ENCODE results near the gene HMX1. TPM values are rescaled to one million over a fixed set of nuclear protein-coding genes. Genes with fewer than 3 reads are reported as not detected.

Gene HMX1
- total RNA-seq, 1 donor from 2014 or later, result not detected

DNA sequence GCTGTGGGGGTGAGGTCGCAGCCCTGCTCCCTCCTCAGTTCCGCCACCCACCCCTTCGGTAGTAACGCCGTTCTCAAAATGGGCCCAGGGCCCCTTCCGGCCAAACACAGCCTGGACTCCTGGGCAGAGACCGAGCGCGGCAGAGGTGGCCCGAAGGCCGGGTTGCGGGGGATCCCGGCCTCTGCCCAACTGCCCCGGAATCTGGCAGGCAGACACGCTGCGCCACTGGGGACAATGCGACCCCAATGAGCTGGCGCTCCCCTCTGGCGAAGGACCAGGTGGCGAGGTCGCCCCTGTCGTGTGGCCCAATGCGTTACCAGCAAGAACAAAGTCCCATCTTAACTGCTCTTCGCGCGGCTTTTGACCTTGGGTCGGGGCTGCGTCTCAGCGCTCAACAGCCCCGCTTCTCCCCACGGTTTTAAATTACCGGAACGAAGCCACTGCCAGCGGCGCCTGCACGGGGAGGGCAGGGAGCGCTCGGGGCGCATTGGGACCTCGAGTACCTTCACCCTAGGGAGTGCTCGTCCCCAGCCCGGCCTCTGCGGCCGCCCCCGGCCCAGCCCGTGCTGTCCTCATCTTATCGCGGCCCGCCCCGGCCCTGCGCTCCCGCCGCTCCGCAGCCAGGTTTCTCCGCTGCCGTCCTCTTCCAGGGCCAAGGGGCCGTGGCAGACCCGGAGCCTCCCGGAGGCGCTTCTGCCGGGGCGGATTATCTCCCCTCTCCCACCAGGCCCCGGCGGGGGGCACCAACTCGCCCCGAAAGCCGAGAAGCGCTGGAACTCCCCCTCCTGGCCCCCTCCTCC lies 22.2 kb upstream of the HMX1 start:
- intact Hi-C loops (cut with DNase I), result no loop called here
- H3K9me3 ChIP-seq, result no peaks in the 10 kb centered on the region
- peaks cover 13% of the 10 kb centered on the region for H3K27me3 ChIP-seq
- TF ChIP-seq, protein P1, sequence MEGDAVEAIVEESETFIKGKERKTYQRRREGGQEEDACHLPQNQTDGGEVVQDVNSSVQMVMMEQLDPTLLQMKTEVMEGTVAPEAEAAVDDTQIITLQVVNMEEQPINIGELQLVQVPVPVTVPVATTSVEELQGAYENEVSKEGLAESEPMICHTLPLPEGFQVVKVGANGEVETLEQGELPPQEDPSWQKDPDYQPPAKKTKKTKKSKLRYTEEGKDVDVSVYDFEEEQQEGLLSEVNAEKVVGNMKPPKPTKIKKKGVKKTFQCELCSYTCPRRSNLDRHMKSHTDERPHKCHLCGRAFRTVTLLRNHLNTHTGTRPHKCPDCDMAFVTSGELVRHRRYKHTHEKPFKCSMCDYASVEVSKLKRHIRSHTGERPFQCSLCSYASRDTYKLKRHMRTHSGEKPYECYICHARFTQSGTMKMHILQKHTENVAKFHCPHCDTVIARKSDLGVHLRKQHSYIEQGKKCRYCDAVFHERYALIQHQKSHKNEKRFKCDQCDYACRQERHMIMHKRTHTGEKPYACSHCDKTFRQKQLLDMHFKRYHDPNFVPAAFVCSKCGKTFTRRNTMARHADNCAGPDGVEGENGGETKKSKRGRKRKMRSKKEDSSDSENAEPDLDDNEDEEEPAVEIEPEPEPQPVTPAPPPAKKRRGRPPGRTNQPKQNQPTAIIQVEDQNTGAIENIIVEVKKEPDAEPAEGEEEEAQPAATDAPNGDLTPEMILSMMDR (IDR thresholded peaks at IDR 0.05), result no peak
- no peak overlapping the region for H3K27ac ChIP-seq
- no peaks in the 10 kb centered on the region for H3K4me1 ChIP-seq
- H3K36me3 ChIP-seq, result no peaks in the 10 kb centered on the region
- DNase-seq (ENCODE audit: low spot score in 2 of 2), result no peak
- H3K4me3 ChIP-seq, result no peak overlapping the region

DNA sequence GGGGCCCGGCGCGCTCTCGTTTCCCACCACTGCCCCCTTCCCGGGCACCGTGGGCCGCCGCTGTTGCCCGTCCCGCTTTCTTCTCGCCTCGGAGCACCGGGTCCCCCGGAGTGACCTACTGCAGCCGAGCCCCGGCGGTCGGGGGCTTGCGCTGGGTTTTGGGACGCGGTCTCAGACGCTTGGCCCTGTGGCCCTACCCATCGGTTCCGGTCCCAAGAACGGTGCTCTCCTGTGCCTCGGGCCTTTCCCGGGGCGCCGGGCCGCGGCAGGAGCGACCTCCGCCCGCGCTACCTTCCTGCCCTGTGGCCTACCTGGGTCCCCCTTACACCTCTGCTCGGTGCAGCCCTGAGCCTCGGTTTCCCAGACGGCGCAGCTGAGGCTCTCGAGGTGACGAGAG lies 21.6 kb upstream of the HMX1 start:
- no peaks in the 10 kb centered on the region for H3K9me3 ChIP-seq
- no peaks in the 10 kb centered on the region for H3K4me1 ChIP-seq
- DNase-seq (ENCODE audit: low spot score in 2 of 2), result no peak
- intact Hi-C loops (cut with DNase I), result no loop called here
- H3K4me3 ChIP-seq, result no peak overlapping the region
- TF ChIP-seq, protein P1 (IDR thresholded peaks at IDR 0.05), result no peak
- no peaks in the 10 kb centered on the region for H3K36me3 ChIP-seq
- H3K27me3 ChIP-seq, result peaks cover 13% of the 10 kb centered on the region
- no peak overlapping the region for H3K27ac ChIP-seq

DNA sequence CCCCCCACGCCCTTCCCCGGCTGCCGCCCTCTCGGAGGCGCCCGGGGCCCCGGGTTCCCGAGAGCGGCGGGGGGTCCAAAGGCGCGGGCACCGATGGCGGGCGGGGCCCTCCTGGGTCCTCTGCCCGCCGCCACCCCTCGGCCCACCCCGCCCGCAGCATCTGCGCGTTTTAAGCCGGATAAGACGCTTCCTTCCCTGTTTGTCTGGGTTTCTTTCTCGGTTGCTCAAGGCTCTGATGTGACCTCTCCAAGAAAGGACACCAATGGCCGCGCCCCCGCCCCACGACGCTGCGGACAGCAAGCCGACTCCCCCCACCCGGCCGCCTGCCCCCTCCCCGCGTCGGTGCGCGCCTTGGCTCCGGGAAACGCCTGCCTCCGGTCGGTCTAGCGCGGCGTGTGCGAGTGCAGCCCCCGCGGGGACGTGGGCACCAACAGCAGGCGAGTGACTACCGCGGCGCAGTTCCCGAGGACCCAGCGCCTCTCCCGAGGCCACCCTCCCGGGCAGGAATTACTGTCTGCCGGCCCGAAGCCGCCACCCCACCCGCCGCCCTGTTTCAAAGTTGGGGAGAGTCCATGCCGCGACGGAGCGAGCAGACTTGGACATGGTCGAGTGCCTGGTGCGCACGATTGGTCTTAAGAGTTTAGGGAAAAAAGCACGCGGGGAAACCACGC lies 21.1 kb upstream of the HMX1 start:
- no peaks in the 10 kb centered on the region for H3K4me1 ChIP-seq
- no peak for DNase-seq (ENCODE audit: low spot score in 2 of 2)
- TF ChIP-seq, protein P1 (IDR thresholded peaks at IDR 0.05), result no peak
- H3K27ac ChIP-seq, result no peak overlapping the region
- intact Hi-C loops (cut with DNase I), result no loop called here
- peaks cover 13% of the 10 kb centered on the region for H3K27me3 ChIP-seq
- no peak overlapping the region for H3K4me3 ChIP-seq
- H3K36me3 ChIP-seq, result no peaks in the 10 kb centered on the region
- no peaks in the 10 kb centered on the region for H3K9me3 ChIP-seq

- TF ChIP-seq, protein P1 (IDR thresholded peaks at IDR 0.05), result no peak
- no peak overlapping the region for H3K27ac ChIP-seq
- intact Hi-C loops (cut with DNase I), result no loop called here
- H3K4me3 ChIP-seq, result no peak overlapping the region
- H3K9me3 ChIP-seq, result no peaks in the 10 kb centered on the region
- no peak for DNase-seq (ENCODE audit: low spot score in 2 of 2)
- H3K4me1 ChIP-seq, result no peaks in the 10 kb centered on the region
- peaks cover 13% of the 10 kb centered on the region for H3K27me3 ChIP-seq
- no peaks in the 10 kb centered on the region for H3K36me3 ChIP-seq
Measured at GRCh38 chr4:8891646-8892555, 20.3 kb upstream of the HMX1 start.

- intact Hi-C loops (cut with DNase I), result no loop called here
- TF ChIP-seq, protein P1 (IDR thresholded peaks at IDR 0.05), result no peak
- no peak overlapping the region for H3K27ac ChIP-seq
Measured at GRCh38 chr4:8891255-8891645, 19.6 kb upstream of the HMX1 start.

More at GRCh38 chr4:8891255-8891645, 19.6 kb upstream of the HMX1 start:
- peaks cover 13% of the 10 kb centered on the region for H3K27me3 ChIP-seq
- no peaks in the 10 kb centered on the region for H3K36me3 ChIP-seq
- H3K4me3 ChIP-seq, result no peak overlapping the region
- H3K4me1 ChIP-seq, result no peaks in the 10 kb centered on the region
- no peaks in the 10 kb centered on the region for H3K9me3 ChIP-seq
- DNase-seq (ENCODE audit: low spot score in 2 of 2), result no peak

Data from ascending aorta (tissue), 2 donors.